ENCODE measurements around the gene IGFLR1.

IGFLR1 gene

GRCh38 chr19:35742121-35742724, at the start of gene IGFLR1:
Gene IGFLR1 (minus strand): TSS chr19:35742452. CDS start chr19:35741180, 1,272 bp downstream.
- DNase-seq = peak; percentile 56

GRCh38 chr19:35791814-35792279, 49.6 kb upstream of the IGFLR1 start:
- DNase-seq = no peak

- no peak for DNase-seq
Measured at GRCh38 chr19:35790981-35791813, 48.9 kb upstream of the IGFLR1 start.

- no peak for DNase-seq
Measured at GRCh38 chr19:35789978-35790944, 48.0 kb upstream of the IGFLR1 start.

GRCh38 chr19:35789195-35789977, 47.1 kb upstream of the IGFLR1 start:
- no peak for DNase-seq

GRCh38 chr19:35788205-35788960, 46.1 kb upstream of the IGFLR1 start:
- DNase-seq = no peak

- no peak for DNase-seq
Measured at GRCh38 chr19:35787227-35787799, 45.1 kb upstream of the IGFLR1 start.

GRCh38 chr19:35786299-35787160, 44.3 kb upstream of the IGFLR1 start:
- no peak for DNase-seq

- no peak for DNase-seq
Measured at GRCh38 chr19:35785339-35785627, 43.0 kb upstream of the IGFLR1 start.

GRCh38 chr19:35784503-35785338, 42.5 kb upstream of the IGFLR1 start:
- DNase-seq = no peak

GRCh38 chr19:35783469-35784434, 41.5 kb upstream of the IGFLR1 start:
- DNase-seq = no peak

- DNase-seq = no peak
Measured at GRCh38 chr19:35782589-35782988, 40.3 kb upstream of the IGFLR1 start.

- DNase-seq = no peak
Measured at GRCh38 chr19:35781650-35782049, 39.4 kb upstream of the IGFLR1 start.

- DNase-seq = no peak
Measured at GRCh38 chr19:35780717-35781116, 38.5 kb upstream of the IGFLR1 start.

GRCh38 chr19:35780058-35780457, 37.8 kb upstream of the IGFLR1 start:
- DNase-seq = no peak

GRCh38 chr19:35779033-35779432, 36.8 kb upstream of the IGFLR1 start:
- DNase-seq = no peak

GRCh38 chr19:35777961-35778360, 35.7 kb upstream of the IGFLR1 start:
- no peak for DNase-seq
